Esophagus squamous epithelium (tissue), 5 donors: Measurements from ENCODE around the gene HMGN1. TPM values are rescaled to one million over a fixed set of nuclear protein-coding genes. Genes with fewer than 3 reads are reported as not detected.
"Not testable (repeated sequence)": the region's sequence is repeated elsewhere in the genome, so short reads cannot be mapped to it uniquely, and the experiment has no call there.

ENCODE experiments used
- DNase-seq: peaks from one replicate; lab custom pipeline; 2025; lab: John Stamatoyannopoulos, UW
- H3K27ac ChIP-seq, 4 donors: fragments of 200-600 bp; sonication (generic); one replicate each; pipeline ENCODE4 v1.5.1; 2016 to 2019; ENCODE audit warnings: mild to moderate bottlenecking in 1 of 4
- H3K27me3 ChIP-seq, 4 donors: fragments of 200-600 bp; sonication (generic); 1 replicate in 3 of 4; 2 replicates in 1 of 4; pipeline versions ENCODE4 v1.5.1 to v1.6.0; 2017 to 2021; ENCODE audit warnings: antibody characterized with exemption in 1 of 4
- H3K36me3 ChIP-seq, 3 donors: fragments of 200-600 bp; sonication (generic); one replicate each; pipeline ENCODE4 v1.5.1; 2016 to 2019
- H3K4me1 ChIP-seq, 3 donors: fragments of 200-600 bp; sonication (generic); one replicate each; pipeline ENCODE4 v1.5.1; 2017 to 2019
- H3K4me3 ChIP-seq, 4 donors: fragments of 200-600 bp; sonication (generic); 1 replicate in 3 of 4; 2 replicates in 1 of 4; pipeline ENCODE4 v1.5.1; 2016 to 2019; ENCODE audit warnings: mild to moderate bottlenecking in 2 of 4, moderate library complexity in 1 of 4
- H3K9me3 ChIP-seq, 3 donors: fragments of 200-600 bp; sonication (generic); one replicate each; pipeline ENCODE4 v1.5.1; 2016 to 2019
- CTCF ChIP-seq, 6 experiments: fragments of 450-650 bp in 4 of 6; fragments of 200-600 bp in 2 of 6; sonication (generic) in 2 of 6; IDR thresholded peaks; one replicate each; pipeline ENCODE4 v1.5.1; 2016 to 2019; ENCODE audit warnings: antibody characterized with exemption in 6 of 6, mild to moderate bottlenecking in 4 of 6, moderate library complexity in 4 of 6
- POLR2A ChIP-seq, 4 donors: fragments of 450-650 bp; IDR thresholded peaks; one replicate each; pipeline ENCODE4 v1.6.1; 2017; ENCODE audit warnings: antibody characterized with exemption in 4 of 4, mild to moderate bottlenecking in 4 of 4, moderate library complexity in 3 of 4
- WGBS, 2 donors: methylation state at CpG; one replicate each; pipeline ENCODE4 v1.1.5; 2018; 5-methylcytosine and 5-hydroxymethylcytosine counted together
- intact Hi-C: fragments of 100-400 bp; cut with DNase I; formaldehyde crosslinking; loops from one replicate; pipeline ENCODE4 v1.15.0; 2022
- total RNA-seq, 4 donors: library from RNA; depleted of rRNA; stranded (reverse); fragments of >200 nt; gene quantifications; one replicate each; pipeline ENCODE4 v1.1.0, GENCODE V29; 2016
- donor health status: DM: yes; HTN: yes; CAD: no.

The HMGN1 gene
- total RNA-seq, 4 donors from 2014 or later: 114 to 193 (median 144) TPM

DNA sequence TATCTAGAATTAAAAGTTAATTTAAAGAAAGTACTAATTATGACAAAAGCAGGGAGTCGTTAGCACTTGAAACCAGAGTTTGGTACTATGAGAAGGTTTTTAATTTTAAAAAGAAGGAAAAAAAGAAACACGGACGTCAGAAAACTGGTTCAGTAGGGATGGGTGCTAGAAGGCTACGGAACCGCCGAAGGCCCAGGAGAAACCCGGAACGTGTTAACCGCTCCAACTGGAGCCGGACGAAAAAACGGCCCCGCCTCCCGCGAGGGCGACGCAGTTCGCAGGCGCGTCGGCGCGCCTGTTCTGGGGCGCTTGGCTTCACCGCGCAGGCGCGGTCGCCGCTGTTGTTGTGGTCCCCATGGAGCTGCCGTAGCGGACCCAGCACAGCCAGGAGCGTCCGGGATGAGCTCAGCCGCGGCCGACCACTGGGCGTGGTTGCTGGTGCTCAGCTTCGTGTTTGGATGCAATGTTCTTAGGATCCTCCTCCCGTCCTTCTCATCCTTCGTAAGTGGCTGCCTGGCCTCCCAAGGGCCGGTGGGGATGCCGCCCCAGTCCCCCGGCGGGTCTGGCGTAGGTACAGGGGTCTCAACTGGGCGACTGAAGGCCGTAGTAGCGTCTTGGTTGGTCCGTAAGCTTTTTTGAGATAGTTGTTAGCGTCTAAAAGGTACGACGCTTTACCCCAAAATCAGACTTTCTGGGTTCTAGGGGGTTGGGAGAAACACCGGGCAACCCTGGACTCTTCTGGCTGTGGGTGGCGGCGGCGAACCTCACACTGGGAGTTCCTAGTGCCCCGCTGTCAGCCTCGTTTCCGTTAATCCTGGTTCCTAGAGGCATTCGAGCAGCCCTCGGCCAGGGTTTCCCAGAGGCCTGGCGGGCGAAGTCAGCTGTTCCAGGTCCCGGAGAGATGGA lies 31.4 kb upstream of the HMGN1 start:
- peak overlapping the region; percentile 61 to 96 (median 74) for H3K4me3 ChIP-seq
- H3K9me3 ChIP-seq: no peaks in the 10 kb centered on the region
- H3K4me1 ChIP-seq: peaks cover 4 to 25% (median 11%) of the 10 kb centered on the region in 3 donors
- 0 to 1% methylated on average over 34 to 44 of the region's 65 CpGs for WGBS, 2 donors
- intact Hi-C loops: loop anchor here (10.0 kb wide), 1 partner anchor 65 kb away; the partner anchor contains the start of gene BRWD1
- H3K27ac ChIP-seq: peak overlapping the region; percentile 79 to 93 (median 90)
- no peaks in the 10 kb centered on the region for H3K36me3 ChIP-seq
- peaks cover 0 to 4% (median 0%) of the 10 kb centered on the region in 4 donors for H3K27me3 ChIP-seq
- peak; percentile 39 for DNase-seq
- TF ChIP-seq CTCF (IDR thresholded peaks at IDR 0.05) (peak in 1 of 6 experiments; percentile 29), POLR2A (IDR thresholded peaks at IDR 0.05) (peak in 3 of 4 donors; percentile 14 to 79 (median 70))

DNA sequence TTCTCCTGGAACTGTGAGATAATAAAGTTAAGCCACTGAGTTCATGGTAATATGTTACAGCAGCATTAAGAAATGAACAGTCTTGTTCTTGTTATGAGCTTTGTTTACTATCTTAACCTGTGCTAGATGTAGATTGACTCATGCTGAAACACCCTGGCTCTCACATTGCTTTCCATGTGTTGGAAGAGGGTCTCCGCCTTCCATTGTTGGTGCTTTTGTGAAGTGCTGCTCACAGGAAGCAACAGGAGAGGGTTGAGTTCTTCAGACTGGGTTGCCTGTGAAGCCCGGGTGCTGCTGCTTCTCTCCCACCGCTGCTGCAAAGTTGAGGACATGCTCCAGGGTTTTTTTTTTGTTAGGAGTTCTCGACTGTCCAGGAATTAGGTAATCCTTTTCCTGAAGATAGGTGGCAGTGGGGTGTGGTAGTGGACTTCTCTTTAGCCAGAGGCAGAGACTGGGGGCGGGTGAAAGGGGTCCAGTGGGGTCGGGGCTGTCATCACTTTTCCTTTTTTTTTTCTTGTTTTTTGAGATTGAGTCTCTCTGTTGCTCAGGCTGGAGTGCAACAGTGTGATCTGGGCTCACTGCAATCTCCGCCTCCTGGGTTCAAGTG lies 28.7 kb upstream of the HMGN1 start:
- H3K4me1 ChIP-seq: peaks cover 4 to 23% (median 11%) of the 10 kb centered on the region in 3 donors
- H3K4me3 ChIP-seq: no peak overlapping the region
- intact Hi-C loops: no loop called here
- no peaks in the 10 kb centered on the region for H3K9me3 ChIP-seq
- H3K27me3 ChIP-seq: peaks cover 0 to 4% (median 0%) of the 10 kb centered on the region in 4 donors
- WGBS, 2 donors: 52 to 69% methylated on average over 4 to 6 of the region's 7 CpGs
- H3K27ac ChIP-seq: peak overlapping the region in 1 of 4 donors; percentile 36
- no peaks in the 10 kb centered on the region for H3K36me3 ChIP-seq
- TF ChIP-seq CTCF (IDR thresholded peaks at IDR 0.05): no peak
- TF ChIP-seq POLR2A (IDR thresholded peaks at IDR 0.05): no peak
- DNase-seq: no peak

DNA sequence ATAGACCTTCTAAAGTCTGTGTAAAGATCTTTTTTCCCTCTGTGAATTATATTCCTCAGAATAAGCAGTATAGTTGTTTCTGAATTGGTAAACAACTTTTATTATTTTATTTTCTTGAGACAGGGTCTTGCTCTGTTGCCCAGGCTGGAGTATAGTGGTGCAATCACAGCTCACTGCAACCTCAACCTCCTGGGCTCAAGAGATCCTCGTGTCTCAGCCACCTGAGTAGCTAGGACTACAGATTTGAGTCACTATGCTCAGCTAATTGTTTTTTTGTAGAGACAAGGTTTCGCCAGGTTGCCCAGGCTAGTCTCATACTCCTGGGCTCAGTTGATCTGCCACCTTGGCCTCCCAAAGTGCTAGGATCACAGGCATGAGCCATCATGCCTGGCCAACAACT lies 26.6 kb upstream of the HMGN1 start:
- no peak for TF ChIP-seq POLR2A (IDR thresholded peaks at IDR 0.05)
- TF ChIP-seq CTCF (IDR thresholded peaks at IDR 0.05): no peak
- no peak overlapping the region for H3K4me3 ChIP-seq
- intact Hi-C loops: no loop called here
- no peaks in the 10 kb centered on the region for H3K36me3 ChIP-seq
- H3K27me3 ChIP-seq: peaks cover 0 to 4% (median 0%) of the 10 kb centered on the region in 4 donors
- H3K9me3 ChIP-seq: no peaks in the 10 kb centered on the region
- H3K27ac ChIP-seq: no peak overlapping the region
- peaks cover 0 to 8% (median 4%) of the 10 kb centered on the region in 3 donors for H3K4me1 ChIP-seq
- no peak for DNase-seq
- WGBS, 2 donors: 28 to 57% methylated on average over 1 to 2 of the region's 2 CpGs

DNA sequence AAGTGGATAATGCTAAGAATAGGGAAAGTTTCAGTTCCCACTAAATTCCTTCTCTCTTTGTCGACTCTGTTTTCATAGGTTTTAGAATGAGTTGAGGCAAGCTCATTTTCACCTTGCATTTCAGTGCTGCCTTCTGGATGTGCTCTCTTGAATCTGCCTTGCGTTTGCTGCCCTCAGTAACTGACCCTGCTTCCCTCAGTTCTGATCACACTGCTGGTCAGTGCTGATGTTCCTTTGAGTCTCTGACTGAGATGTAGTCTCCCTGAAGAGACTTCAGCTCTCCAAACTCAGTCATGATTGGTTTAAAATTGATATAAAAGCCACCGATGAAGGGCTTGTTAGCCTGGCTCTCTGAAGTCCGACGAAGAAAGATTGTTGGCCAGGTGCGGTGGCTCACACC lies 25.2 kb upstream of the HMGN1 start:
- intact Hi-C loops: no loop called here
- 71 to 72% methylated on average over 6 of the region's 6 CpGs for WGBS, 2 donors
- TF ChIP-seq POLR2A (IDR thresholded peaks at IDR 0.05) (no peak), CTCF (IDR thresholded peaks at IDR 0.05) (no peak)

DNA sequence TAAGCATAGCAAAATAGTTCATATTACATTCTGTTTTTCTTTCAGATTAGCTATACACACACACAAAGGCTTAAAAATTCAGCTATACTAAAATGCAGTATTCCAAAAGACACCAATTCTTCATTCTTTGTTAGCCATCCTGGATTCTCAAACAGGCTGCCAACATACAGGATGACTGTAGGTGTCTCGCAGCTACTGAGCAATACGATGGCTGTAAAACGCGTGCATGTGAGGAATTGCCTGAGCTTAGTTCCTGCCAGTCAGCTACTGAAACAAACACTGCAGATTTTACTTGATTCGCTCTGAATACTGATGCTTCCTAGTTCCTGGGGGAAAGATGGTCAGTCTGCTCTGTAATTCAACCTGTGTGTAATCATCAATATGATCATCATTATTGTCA lies 24.7 kb upstream of the HMGN1 start:
- WGBS, 2 donors: 8 to 11% methylated on average over 5 of the region's 5 CpGs
- Histone ChIP-seq H3K4me3 (no peak overlapping the region), H3K27ac (no peak overlapping the region), H3K9me3 (no peaks in the 10 kb centered on the region), H3K36me3 (no peaks in the 10 kb centered on the region), H3K27me3 (peaks cover 0 to 4% (median 0%) of the 10 kb centered on the region in 4 donors), H3K4me1 (no peaks in the 10 kb centered on the region)
- TF ChIP-seq CTCF (IDR thresholded peaks at IDR 0.05) (peak in 1 of 6 experiments; percentile 39), POLR2A (IDR thresholded peaks at IDR 0.05) (no peak)
- intact Hi-C loops: no loop called here
- DNase-seq: no peak

More for the DNA sequence above, 25.2 kb upstream of the HMGN1 start:
- Histone ChIP-seq H3K36me3 (no peaks in the 10 kb centered on the region), H3K4me3 (no peak overlapping the region), H3K4me1 (no peaks in the 10 kb centered on the region), H3K9me3 (no peaks in the 10 kb centered on the region), H3K27me3 (peaks cover 0 to 4% (median 0%) of the 10 kb centered on the region in 4 donors), H3K27ac (no peak overlapping the region)
- no peak for DNase-seq

DNA sequence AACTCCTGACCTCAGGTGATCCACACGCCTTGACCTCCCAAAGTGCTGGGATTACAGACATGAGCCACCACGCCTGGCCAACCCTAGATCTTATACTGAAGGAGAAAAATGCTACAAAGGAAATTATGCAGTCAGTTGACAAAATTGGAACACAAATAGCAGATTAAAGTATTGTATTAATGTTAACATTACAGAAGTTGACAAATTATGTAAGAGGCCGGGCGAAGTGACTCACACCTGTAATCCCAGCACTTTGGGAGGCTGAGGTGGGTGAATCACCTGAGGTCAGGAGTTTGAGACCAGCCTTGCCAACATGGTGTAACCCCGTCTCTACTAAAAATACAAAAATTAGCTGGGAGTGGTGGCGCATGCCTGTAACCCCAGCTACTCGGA lies 21.0 kb upstream of the HMGN1 start:
- peak overlapping the region in 1 of 4 donors; percentile 17 for H3K27ac ChIP-seq
- DNase-seq, H3K9me3 ChIP-seq, H3K36me3 ChIP-seq, H3K4me3 ChIP-seq, intact Hi-C loops, H3K4me1 ChIP-seq, H3K27me3 ChIP-seq: not testable (repeated sequence)
- WGBS, 2 donors: 40 to 45% methylated on average over 6 to 7 of the region's 7 CpGs
